GM18907 (cell line): Measurements from ENCODE around the gene ABCC10.

Source experiments
- ATAC-seq: cut with Tn5 transposase; IDR thresholded peaks from one replicate; pipeline ENCODE4 v1.9.1; 2021; ENCODE audit warnings: mild to moderate bottlenecking, moderate library complexity; ENCODE audit not compliant: unreplicated experiment

ABCC10 gene

DNA sequence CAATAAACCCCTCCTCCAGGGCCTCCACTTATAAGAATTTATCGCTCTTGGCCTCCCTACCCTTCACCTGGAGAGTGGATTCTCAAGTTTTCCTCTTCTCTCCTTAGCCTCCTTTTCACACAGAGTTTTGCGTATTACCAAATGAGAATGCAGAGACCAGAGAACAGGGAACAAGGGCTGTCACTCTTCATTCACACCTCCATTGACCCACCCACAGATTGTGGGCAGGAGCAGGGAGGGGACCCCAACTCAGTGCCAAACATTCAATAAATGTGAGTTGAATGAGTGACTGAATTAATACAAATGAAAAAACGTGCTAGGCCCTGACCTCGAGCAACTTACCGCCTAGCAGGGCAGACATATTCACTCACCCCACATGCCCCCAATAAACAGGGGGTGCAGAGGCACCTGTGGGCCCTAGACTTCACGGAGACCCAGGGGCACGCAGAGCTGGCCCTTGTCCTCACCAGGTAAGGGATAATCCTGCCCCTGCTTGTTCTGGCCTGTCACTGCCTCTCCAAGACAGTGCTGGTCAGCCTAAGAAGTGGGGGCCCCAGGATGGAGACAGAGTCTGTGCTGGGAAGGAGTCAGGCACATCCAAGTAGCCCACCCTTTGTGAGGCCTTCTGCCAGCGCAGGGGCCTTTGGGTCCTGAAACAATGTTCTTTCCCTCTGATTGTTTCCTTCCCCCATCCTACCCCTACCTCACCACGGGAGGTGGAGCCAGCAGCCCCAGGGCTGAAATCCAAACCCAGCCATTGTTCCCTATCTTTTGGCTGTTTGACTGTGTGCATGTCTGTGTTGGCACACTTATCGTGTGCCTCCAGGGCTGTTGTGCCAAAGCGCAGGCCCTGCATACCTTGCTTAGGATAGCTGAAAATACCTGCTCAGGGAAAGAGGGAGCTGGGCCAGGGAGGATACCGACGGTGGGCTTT, 41.7 kb downstream of the ABCC10 start:
- ATAC-seq = no peak

DNA sequence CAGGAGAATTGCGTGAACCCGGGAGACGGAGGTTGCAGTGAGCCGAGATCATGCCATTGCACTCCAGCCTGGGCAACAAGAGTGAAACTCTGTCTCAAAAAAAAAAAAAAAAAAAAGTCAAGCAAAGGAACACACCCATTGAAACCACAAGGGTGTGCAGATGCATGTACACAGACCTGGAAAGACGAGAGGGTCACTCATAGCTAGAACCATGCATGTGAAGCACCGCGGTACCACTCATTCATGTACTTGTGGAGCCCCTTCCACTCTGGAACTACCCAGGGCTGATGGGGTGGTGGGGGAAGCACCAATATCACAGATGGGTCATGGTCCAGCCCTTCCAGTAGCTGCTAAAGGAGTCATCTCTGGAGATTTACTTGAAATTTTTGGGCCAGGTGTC, 42.6 kb downstream of the ABCC10 start:
- no peak for ATAC-seq

DNA sequence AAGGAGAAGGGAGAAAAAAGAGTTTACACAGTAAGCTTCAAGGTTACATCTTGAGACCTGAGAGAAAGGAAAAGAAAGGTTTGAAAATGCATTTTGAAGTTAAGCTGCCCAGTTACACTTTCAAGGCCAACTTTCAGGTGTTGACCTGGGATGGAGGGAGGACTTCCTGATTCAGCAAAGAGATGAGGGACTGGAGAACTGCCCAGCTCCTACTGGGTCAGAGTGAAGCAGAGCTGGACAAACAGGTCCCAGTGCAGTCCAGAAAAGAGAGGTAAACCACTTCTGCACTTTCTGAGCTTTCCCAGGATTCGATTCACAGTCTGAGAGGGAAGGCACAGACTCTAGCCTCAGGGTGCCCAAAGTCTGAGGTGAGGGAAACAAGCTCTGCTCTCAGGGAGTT, 44.1 kb downstream of the ABCC10 start:
- no peak for ATAC-seq

DNA sequence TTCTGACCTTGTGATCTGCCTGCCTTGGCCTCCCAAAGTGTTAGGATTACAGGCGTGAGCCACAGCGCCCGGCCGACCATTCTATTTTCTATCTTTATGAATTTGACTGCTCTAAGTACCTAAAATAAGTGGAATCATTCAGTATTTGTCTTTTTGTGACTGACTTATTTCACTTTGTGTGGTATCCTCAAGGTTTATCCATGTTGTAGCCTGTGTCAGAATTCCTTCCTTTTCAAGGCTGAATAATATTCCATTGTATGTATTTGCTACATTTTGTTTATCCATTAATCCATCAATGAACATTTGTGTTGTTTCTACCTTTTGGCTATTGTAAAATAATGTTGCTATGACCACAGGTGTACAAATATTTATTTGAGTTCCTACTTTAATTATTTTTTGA, 45.2 kb downstream of the ABCC10 start:
- ATAC-seq = no peak

DNA sequence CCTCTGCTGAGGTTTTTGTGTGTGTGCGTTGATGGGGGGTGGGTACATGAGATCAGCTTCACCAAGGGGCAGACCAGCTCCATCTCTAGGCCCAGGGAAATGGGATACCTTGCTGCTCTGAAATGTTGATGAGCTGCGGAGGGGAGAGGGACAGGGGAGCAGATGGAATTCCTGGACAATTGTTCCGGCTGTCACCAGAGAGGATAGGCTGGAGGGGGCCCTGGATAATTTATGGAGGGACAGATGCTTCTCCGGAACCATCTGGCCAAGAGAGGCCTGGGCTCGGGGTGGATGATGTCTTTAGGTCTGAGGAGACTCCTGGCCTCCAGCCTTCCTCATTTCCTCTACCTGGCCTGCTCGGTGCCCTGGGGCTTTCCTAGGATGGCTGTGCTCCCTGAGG, 48.2 kb downstream of the ABCC10 start:
- ATAC-seq = no peak

DNA sequence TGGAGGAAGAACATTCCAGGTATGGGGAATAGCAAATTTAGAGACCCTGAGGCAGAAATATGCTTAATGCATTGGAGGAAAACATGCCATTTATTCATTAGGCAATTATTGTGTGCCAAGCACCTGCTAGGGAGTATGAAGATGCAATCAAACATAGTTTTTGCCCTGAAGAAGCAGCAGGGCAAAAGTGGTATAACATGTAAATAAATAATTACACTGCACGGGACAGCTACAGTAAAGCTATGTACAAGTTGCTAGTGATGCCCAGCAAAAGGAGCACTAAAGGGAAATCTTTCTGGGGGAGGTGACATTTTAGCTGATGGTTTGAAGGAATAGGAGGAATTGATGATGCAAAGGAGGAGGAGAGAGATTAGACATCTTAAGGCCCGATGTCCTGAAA, 49.4 kb downstream of the ABCC10 start:
- no peak for ATAC-seq

DNA sequence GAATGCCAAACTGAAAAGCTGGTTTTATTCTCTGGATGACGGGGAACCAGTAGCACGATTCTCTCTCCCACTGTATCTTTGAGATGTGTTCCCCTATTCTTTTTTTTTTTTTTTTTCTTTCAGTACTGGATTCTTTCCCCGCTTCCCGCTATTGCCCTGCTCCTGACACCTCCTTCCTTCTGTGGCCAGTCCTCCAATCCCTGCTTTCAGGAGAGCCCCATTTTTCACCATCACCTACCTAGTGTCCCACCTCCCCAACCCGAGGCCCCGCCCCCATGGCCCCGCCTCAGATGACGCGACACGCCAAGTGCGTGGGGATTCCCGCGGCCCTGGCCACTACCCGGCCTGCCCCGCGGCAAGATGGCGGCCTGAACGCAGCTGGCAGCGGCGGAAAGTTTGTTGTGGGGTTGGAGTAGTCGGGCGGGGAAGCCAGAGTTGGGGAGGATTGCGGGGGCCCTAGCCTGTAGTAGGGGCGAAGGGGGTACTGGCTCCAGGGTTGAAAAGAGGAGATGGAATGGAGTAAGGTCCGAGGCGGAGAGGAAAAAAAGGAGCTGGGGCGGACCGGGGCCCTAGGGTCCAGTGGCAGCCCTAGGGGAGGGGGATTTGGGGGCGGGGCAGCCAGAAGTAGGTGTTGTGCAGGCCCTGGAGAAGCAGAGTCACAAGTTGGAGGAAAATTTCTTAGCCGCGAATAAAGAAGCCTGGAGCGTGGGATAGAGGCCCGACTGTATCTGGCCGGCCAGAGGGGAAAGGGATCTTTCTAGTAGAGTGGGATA, 50.1 kb downstream of the ABCC10 start, which contains the start of gene TJAP1:
Gene TJAP1, plus strand, starts transcription at position 336 of the 773 bp plus-strand sequence. CDS start 21,432 bp downstream, outside the sequence.
- peak; percentile 90 for ATAC-seq

DNA sequence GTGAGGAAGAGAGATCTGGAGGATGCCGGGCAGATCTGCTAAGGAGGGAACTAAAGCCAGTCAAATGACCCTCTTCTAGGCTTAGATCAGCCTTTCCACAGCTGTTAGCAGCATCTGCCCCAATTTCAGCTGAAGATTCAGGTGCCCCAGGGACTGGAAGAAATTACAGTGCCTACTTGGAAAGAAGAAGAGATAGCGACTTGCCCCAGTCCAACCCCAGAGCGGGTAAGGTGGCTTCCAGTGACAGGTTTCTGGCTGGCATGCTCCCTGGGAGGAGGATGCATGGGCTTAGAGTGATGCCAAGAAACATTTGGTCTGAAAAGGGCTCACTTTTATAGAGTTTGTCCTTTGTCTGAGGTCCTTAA, 50.6 kb downstream of the ABCC10 start:
- ATAC-seq = no peak

DNA sequence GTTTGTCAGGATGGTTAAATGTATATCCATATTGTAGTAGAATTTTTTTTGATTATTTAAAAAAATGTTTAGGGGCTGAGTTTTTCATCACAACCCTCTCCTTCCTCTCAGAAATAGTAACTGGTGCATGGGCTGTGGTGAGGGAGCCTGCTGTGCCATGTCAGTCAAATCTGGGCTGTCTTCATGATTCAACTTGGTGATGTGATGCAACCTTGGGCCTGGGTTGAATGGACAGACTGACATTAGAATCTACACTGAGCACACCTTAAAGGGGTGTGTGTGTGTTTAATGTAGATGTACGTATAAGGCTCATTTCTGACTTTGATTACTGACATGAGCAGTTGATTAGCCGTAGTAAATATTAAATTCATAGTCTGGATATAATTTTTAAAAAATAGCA, 53.7 kb downstream of the ABCC10 start:
- no peak for ATAC-seq

DNA sequence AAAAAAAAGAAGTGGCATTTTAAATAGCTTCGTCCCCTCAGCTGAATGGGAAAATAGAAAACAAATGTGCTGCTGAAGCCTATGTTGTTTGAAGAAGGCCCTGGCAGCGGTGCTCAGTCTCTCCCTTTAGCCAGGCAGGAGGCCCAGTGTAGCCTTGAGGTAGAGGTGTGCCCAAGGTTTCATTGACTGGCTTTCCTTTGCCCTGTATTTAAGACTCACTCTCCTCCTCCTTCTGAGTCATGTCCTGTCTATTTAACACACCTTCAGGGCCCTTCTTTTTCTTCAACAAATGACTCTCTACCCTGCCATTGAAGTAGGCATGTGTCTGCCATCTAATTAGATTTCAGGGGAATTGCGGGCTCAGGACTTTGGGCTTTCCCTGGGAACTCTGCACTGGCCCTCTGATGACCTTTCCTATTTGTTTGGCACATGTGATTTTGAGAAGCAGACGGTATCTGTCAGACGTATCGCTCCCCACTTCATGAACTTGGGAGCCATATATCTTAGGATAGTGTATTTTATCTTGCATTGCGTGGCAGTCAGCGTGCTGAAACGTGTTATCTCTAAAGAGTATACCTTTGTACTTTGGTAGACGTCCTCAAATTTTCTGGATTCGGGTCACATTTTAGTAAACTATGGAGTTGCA, 54.4 kb downstream of the ABCC10 start:
- ATAC-seq = no peak

DNA sequence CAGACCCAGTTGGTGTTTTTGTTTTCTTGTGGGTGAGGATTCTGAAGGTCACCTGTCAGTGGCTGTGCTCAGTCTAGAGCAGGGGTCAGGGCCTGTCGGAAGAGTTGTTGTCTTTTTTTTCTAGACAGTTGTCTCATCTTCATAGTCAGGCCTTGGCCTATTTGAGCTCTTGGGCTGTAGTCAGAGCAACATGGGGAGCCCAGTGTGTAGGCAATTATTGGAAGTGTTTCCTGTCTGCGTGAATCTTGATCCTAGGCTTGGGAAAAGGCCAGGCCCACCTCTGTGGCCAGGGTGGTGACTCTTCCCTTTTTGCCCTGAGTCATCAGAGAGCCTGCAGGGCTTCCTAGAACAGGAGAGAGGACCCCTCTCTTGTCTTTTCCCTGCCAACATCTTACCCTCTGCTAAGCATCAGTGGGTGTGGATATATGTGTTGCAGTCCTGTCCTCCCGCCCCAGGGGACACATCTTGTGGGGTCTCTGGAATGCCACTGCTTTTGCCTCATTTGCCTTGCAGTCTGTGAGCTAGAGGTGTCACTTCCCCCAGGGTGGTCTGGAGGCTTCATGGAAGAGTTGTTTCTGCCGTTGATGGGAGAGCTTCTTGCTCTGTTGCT, 61.4 kb downstream of the ABCC10 start:
- ATAC-seq = no peak

DNA sequence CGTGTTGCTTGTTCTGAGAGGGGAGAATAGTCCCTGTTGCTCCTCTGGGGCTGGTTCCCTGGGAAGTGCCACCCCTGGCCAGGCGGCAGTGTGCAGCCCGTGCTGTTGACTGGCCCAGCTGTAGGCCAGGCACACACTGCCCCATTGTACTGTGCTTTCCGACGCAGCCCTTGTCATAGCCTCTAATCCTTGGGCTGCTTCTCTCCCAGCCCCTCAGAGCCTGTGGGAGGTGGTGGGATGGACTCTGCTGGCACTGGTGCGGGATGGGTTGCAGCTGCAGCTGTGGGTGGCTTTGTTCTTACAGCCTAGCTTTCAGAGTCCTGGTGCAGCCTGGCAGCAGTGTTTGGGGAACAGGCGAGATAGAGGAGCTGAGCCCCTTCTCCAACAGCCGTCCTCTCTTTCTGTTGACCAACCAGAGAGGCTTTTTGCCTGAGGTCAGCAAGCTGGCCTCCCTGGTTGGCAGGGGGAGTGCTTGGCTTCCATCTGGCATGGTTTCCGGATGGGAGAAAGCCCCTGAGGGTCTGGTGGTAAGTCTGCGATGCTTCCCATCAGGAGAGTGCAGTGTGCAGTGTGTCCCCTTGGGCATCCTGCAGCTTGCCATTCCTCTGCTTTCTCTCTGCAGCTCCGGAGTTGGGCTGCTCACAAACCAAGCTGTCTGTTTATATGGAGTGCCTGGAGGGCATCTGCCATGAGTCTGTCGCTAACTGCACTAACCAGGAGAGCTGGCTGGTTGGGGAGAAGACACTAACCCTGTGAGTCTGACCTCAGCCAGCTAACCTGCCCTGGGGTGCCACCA, 62.1 kb downstream of the ABCC10 start:
- ATAC-seq = no peak

DNA sequence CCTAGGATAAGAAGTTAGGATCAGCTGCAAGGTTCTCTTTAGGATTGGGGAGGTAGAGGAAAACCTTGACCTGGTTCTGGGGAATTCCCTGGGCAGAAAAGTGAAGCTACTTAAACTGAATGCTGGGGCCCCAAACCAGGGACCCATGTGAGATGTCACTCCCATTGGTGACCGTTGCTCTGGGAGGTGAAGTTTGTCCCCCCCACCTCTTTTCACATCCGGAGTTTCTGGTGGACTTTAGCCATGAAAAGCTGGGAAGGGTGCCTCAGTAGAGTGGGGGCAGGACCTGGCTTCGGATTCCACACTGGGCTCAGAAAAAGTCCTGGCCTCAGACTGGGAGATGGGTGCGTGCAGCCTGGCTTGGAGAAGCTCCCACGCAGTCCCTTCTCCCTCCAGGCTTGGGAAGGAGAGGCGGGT, 63.2 kb downstream of the ABCC10 start:
- ATAC-seq = no peak

DNA sequence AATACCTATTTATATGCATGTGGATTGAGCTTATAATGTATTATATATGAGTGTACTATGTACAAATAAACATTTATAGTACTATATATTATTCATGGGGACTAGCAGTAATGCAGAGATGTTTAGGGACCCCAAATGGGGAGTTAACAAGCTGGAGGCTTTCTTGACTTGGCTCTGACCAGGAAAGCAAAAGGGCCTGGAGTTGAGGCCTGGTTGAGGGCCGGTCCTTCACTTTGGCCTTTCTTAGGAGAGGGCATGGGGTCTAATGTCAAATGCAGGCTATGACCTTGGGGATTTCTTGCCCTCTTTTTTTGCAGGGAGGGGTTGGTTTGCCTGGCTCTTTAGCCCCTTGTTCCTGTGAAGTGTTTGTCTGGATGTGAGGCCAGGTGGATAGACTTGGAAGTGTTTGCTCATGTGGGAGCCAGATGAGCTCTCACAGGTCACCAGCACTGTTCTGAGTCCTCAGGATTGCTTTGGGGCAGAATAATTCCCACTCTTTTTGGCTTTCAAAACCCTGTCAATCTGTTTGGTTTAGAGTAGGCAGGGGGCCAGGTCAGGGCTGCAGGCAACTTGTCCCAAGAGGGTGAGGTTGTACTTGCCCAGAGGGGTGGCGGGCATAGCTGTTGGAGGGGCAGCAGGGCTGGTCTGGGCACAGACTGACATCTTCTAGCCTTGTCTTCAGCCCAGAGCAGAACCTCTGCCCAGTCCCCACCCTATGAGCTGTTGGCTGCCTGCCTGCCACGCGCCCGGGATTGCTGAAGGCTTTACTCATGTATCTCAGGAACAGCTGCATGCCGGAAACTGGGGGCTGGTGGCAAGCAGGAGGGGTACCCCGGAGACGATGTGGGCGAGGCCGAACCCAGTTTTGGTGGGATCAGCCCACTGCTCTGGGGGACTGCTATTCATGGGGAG, 64.7 kb downstream of the ABCC10 start:
- no peak for ATAC-seq

DNA sequence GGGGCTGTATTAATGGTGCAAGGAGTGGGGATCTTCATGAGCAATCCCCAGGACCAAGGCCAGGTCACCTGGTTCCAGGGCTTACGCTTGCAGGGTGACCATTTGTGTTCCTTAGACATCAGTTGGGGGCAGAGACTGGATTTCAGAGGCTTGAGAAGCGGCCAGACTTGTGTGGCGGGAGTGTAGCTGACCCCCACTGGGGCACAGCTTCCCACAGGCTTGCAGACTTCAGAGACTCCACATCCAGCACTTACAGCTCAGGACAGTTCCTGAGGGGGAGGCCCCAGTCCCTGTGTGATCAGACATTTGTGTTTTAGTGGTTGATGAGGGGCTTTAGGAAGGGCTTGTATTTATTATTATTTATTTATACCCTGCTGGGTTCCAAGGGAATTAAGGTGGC, 65.3 kb downstream of the ABCC10 start:
- no peak for ATAC-seq

DNA sequence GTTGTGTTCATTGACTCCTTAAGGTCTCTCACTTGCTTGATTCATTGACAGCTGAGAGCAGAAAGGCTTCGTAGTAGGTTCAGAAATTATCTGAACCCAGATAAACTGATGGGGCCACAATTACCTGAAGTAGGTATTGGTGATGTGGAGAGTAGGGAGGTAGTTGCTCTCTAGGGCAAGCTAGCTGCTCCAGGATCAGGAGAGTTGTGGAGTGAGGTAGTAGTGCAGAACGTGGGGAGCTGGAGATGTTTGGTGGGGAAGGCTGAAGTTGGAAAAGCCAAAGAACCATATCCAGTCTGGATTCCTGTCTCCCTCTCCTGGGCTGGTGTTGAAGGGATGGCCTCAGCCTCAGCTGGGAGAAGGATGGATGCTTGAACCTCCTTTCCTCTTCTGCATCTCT, 65.9 kb downstream of the ABCC10 start:
- no peak for ATAC-seq

DNA sequence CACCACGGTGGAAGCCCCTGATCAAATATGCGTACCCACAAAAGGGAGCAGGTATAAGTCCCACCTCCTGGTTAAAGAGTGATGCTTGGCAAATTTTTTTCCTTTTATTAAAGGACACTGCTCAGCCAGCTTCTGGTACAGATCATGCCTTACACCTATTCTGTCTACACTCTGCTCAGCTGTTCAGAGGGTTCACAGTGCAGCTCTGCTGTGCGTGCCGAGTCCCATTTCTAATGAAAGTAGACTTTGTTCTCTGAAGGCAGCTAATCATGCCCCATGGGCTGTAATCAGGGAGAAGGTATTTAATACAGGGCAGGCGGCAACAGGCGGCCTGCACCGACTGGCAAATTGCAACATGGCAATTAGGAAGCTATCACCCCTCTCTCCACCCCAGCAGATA, 66.5 kb downstream of the ABCC10 start:
- no peak for ATAC-seq

DNA sequence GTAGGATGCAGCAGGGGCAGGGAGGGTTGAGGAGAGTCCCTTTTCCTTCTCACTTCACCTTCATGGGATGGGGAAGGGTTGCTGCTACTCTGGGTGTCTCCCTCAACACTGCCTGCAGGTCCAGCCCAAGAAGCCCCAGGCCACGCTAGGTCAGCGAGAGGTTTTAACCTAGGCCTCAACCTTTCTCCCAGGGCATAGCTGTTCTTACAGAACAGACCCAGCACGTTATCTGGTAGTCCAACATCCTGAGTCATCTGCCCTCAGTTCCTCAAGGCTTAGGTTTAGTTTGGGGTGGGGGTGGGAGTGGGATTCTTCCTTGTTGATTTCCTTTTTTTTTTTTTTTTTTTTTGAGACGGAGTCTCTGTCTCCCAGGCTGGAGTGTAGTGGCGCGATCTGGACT, 67.0 kb downstream of the ABCC10 start:
- ATAC-seq = no peak

DNA sequence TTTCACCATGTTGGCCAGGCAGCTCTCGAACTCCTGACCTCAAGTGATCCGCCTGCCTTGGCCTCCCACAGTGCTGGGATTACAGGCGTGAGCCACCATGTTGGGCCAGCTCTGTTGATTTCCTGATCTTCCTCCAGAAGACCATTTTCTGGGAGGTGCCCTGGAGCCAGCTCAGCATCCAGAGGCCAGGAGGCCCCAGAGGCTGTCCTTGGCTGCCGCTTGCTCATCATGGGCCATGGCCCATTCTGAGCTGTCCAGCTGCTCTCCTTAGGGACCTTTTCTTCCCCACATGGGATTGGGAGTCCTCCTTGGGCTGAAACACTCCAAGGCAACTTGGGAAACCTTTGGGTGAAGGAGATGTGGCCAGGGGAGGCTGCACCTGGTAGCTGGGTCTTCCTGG, 67.4 kb downstream of the ABCC10 start:
- ATAC-seq = no peak
